Pulmonary artery endothelial cell (primary cell): ENCODE measurements around the gene OCEL1. TPM values are rescaled to one million over a fixed set of nuclear protein-coding genes. Genes with fewer than 3 reads are reported as not detected.

Experiments
- DNase-seq: peaks from one replicate; pipeline ENCODE4 v3.0.0-alpha.2; 2011; ENCODE audit warnings: low read depth, low spot score
- total RNA-seq: library from RNA; depleted of rRNA; stranded (reverse); fragments of >200 nt; gene quantifications from 2 replicates; pipeline ENCODE4 v1.2.3, GENCODE V29; 2014

The OCEL1 gene
- total RNA-seq, 1 donor from 2014 or later, result 3.4 TPM

- no peak for DNase-seq
These were observed 14.2 kb downstream of the OCEL1 start for GRCh38 chr19:17240062-17240752.

DNA sequence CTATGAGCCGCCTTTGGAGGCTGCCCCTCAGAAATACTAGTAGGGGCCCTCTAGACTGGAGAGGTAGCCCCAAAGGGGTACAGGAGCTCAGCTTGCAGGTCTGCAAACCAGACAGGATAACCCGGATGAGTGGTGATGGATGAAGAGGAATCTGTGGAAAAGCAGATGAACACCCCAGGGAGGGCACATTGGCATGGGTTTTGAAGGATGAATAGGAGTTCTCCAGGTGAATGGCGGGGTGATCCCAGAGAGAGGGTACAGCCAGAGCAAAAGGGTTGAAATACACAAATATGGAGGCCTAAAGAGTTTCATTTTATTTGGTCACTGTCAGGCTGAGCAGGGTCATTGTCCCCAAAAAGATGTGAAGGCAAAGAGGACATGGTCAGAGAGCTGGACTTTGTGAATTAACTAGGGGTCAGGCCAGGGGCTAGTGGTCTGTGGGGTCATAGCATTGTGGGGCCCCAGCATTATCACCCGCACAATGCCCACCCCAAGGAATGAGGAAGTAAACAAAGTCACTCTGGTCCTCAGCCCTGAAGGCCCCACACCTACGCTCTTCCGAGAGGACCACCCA, 14.9 kb downstream of the OCEL1 start:
- DNase-seq, result no peak

DNA sequence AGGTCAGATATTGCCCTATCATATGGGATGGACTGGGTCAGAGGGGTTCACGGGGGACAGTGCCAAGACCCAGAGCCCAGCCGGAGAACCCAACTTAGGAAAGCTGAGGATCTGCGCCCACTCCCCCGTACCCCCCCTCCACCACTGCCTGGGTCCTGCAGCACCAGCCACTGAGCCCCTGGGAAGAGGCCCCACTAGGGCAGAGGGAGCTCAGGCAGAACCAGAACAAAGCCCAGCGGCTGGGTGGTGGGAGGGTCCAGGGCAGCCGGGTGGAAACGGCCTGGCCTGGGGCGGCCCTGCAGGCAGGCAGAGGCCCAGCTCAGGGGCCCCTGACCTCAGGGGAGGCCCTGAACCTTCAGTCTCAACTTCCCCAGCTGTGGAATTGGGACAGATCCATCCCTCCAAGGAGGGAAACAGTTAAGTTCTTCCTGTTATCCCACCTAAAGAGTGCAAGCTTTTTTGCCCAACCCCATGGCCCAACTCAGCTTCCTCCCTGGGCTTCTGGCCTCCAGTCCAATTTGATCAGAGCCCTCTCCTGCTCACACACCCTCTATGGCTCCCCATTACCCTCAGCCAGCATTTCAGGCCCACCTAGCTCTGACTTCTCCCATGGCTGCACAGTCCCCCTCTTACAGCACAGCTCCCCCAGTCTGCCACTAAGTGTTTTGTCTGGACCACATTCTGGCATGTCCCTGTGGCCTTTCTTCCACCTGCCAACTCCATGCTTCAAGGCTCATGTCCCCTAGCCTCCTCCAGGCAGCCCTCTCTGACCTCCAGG, 16.6 kb downstream of the OCEL1 start:
- DNase-seq, result no peak

DNA sequence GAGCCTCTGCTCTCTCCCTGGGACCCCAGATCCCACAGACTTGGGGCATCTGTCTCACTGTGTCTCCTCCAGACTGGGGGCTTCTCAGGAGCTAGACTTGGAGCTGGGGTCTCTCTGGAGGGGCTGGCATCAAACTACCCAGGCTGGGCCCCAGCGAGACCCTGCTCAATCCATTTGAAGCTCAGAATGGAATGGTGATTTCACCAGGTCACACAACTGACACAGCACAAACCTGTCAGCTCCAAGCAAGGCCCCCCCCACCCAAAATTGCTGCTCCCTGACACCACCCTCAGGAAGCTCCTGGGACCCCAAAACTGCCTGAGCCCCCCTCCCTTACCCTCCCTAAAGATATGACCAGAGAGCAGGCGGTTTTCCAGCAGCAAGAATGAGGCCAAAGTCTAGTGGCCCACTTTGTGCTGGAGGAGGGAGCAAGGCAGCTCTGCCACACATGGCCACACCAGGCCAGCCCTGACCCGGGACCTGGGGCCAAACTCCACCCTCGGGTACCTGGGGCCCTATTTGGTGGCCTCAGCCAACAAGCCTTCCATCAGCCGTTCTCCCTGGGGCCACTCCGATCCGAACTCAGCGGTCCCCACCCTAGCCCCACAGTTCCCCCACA, 17.3 kb downstream of the OCEL1 start:
- no peak for DNase-seq

- no peak for DNase-seq
These were observed 18.0 kb downstream of the OCEL1 start for GRCh38 chr19:17243830-17244617.

GRCh38 chr19:17244618-17245534, 18.9 kb downstream of the OCEL1 start:
- no peak for DNase-seq

GRCh38 chr19:17245535-17245984, 19.5 kb downstream of the OCEL1 start, which contains the start of gene NR2F6:
NR2F6 (minus strand) TSS chr19:17245919; CDS start chr19:17245220, 699 bp downstream.
- DNase-seq, result no peak

DNA sequence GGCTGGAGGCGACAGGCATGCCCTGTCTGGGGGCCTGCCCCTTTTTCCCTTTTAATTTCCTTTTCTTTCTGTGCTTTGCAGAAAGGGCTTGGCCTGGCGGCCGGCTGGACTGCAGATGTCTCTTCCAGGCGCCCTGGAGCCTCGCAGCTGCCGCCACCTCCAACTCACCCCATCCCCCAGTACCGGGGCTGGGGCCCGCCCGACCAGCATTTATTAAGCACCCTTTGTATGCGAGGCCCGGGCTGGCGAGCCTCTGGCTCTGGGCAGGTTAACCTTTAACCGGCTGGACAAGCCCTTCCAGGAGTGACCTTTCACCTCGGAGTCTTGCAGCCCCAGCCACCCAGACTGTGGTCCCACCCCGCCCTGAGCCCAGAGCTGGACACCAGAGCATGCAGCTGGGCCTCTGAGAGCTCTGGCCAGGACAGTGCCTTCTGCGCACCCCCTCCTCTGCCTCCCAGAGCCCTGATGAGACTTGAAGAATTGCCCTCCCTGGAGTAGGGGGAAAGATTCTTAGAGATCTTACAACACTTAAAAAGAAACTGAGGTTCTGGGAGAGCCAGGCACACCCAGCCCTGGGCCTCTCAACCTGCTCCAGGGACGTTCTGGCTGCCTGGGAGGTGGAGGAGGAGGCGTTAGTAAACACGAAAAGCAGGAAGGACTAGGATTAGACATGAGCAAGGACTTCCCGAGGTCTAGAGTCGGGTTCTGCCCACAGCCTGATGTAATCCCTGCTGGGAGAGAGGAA, 20.8 kb downstream of the OCEL1 start:
- no peak for DNase-seq

- no peak for DNase-seq
These were observed 22.2 kb downstream of the OCEL1 start for GRCh38 chr19:17248011-17248776.

DNA sequence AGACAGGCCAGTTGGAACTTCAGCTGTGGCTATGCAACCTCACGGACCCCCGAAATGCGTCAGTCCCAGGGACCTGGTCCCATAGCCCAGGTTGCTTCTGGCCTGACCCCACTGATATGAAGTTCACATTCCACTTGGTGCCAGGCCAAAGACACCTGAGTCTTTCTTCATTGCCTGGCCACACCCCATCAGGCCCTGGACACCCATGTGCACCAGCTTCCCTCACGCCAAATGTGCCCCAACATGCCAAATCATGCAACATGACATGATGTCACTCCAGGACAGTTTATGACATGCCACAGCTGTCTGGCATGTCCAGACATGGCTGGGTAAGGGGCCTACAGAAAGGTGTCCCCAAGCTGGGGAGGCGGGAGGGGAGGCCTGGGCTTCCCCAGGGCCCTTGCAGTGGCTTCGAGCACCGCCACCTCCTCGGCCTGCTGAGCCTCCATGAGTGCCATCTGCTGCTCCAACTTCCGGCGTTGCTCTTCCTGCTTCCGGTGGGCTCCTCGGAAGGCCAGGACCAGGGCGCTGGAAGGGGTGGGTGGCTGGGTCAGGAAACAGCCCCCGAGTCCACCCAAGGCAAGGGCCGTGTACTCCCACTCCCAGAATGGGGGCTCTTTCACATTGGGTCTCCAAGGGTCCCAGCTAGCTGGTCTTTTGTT, 24.0 kb downstream of the OCEL1 start:
- DNase-seq, result no peak

DNA sequence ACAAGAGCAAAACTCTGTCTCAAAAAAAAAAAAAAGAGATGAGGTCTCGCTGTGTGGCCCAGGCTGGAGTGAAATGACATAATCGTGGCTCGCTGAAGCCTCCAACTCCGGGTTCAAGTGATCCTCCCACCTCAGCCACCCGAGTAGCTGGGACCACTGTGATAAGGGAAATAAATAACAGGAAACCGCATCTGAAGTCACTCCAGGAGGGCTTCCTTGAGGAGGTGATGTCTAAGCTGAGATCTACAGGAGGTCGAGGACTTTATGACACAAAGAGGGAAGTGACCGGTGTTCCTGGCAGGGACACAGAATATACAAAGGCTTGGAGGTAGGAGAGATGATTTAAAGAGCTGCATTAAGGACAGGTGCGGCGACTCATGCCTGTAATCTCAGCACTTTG, 28.6 kb downstream of the OCEL1 start:
- DNase-seq, result no peak

DNA sequence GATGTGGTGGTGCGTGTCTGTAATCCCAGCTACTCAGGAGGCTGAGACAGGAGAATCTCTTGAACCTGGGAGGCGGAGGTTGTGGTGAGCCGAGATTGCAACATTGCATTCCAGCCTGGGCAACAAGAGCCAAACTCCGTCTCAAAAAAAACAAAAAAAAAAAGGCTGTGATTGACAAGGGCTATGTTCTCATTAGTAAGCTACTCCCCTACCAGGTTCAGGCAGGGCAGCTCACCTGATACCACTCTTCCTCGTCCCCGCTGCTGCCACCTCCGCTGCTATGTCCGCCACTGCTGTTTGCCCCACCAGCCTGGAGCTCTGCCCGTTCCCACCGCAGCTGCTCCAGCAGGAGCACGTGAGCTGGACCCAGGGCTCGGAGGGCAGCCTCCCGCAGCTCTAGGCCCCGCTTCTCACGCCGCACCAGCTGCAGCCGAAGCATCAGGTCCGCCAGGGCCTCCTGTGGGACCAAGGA, 29.2 kb downstream of the OCEL1 start:
- DNase-seq, result no peak

DNA sequence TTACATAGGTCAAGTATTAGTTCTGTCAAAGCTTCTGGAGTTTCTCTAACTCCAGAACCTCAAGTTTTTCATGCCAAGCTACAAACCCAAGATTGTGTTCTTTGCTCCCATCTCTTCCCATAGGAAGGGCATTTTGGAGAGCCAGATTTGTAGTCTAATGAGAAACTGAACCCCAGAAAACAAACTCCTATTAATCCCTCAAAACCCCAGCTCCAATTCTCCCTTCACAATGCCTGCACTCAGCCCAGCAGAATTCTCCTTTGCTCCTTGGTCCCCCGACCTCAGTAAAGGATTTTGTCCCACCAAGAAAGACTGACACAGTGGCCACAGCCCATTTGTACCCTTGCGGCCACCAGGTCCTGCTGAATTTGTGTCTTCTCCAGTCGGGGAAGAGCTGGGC, 30.1 kb downstream of the OCEL1 start:
- no peak for DNase-seq

- DNase-seq, result no peak
These were observed 33.2 kb downstream of the OCEL1 start for GRCh38 chr19:17259118-17259780.

DNA sequence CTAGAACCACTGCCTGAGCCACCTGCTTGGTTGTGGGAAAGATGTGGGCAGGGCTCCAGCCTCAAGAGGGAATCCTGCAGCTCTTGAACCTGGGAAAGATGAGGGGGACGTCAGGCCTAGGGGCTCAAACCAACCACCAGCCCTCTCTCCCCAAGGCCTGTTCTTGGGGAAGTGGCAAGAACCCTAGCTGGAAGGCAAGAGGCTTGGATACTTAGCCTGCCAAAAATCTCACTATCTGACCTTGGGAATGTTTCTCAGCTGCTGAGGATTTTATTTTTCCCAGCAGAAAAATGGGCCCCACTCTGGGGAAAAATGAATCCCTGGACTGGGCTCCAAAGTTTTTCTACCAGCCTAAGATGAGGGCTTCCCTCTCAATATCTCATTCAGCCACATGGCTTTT, 33.9 kb downstream of the OCEL1 start:
- no peak for DNase-seq

- DNase-seq, result peak; percentile 35
These were observed 34.9 kb downstream of the OCEL1 start for GRCh38 chr19:17260842-17261325.

DNA sequence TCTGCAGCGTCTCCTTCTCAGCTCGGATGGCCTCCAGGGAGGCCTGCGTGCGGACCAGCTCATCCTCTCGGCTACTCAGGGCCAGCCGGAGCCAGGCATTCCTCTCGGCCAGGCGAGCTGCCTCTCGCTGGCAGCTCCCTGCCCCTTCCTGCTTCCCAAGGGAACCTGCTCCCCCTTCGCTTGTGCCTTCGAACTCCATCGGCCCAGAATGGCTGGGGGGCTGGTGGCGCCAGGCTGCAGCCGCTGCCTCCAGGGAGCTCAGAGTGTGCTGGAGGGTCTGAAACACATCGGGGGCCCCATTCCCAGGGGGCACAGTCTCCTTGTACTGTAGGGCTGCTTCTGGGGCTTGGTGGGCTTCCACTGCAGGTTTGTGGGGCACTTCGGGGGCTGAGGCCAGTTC, 36.5 kb downstream of the OCEL1 start:
- no peak for DNase-seq
